NCI-H226 (cell line): ENCODE measurements around the gene SLC9A3.

ENCODE experiments used
- DNase-seq: peaks from one replicate; pipeline ENCODE4 v3.0.0-alpha.2; 2015

SLC9A3 gene

GRCh38 chr5:472656-473550 lies 51.3 kb downstream of the SLC9A3 start:
- peak; percentile 64 for DNase-seq

DNA sequence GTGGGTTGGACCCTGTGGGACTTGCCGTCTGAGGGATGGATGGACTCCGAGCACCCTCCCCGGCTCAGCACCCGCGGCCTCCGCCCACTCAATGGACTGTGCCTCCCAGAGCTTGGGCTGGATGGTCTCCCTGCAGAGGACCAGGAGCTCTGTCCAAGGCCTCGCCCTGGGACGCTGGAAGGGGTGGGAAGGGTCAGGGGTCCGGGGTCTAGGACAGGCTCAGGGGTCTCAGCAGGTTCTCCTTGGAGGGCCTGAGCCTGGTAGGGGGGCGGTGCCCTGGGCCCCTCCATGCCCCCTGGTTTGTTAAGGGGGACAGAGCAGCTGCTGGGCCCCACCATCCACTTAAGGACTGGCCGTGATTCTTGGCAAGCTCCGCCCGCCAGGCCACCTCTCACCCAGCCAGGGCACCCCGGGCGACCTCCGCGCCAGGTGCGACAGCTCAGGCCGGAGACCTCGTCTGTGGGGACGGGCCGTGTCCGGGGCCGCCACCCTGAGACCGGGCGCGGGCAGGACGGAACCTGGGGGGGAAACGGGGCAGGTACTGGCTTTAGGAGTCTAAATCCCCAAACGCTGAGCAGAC lies 52.1 kb downstream of the SLC9A3 start:
- DNase-seq = no peak

DNA sequence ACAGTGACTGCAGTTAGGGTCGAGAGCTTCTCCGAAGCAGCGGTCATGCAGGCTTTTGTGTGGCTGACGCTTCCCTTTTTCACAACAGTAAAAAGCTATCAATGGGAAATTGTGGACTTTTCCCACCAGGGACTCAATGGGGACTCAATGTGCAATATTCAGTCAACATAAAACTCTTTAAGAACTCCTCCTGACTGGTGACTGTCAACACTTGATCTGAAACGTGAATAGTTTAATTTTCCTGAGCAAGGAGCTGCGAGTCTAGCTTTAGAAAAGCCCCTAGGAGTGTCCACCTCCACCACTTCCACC lies 52.5 kb downstream of the SLC9A3 start:
- DNase-seq = no peak

DNA sequence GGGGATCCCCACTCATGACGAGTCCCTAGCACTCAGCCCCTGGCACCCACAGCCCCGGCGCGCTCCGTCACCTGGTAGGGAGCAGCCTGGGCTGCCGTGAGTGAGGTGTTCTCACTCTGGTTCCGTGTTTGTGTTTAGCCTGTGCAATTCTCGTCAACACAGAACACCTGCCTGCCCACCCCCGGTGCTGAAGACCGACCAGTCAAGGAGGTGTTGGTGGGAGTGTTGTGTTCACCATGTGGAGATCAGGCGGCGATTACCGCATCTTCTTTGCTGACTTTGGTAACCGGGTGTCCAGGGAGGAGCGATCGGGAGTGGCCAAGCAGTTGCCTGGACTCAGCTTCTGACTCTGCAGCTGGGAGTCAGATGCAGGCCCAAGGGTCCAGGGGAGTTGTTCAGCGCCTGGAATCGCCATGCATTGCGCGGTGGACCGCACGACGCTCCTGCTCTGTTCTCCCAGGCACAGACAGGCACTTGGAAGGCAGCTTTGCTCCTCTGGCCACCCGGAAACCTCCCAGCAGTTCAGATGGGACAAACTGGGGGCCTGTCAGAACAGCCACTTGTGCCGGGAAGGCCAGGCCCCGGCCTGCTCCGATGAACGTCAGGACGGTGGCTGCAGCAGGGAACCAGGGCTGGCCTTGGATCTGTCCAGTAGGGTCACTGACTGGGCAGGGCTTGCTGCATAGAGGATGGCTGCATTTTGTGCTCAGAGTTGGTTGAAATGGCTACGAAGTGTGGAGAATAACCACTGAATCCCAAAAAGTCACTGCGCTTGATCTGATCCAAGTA lies 53.1 kb downstream of the SLC9A3 start:
- DNase-seq = no peak

- DNase-seq = no peak
Measured at GRCh38 chr5:469752-470483, 54.3 kb downstream of the SLC9A3 start.

DNA sequence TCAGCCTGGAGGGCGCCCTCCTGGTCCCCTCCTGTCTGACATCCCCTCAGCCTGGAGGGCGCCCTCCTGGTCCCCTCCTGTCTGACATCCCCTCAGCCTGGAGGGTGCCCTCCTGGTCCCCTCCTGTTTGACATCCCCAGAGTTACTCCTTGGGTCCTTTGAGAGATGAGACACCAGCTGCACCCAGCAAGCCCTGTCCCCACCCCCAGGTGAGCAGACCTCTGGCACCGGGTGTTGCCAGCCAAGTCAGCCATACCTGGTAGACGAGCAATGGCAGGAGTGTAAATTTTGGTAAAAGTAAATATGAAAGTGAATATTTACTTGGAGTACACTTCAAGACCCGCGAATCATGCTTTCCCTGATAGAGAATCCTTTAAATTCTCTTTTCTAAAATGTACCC lies 55.8 kb downstream of the SLC9A3 start:
- DNase-seq = no peak

GRCh38 chr5:466661-467310 lies 57.5 kb downstream of the SLC9A3 start:
- DNase-seq = no peak

- DNase-seq = no peak
Measured at GRCh38 chr5:465591-466403, 58.5 kb downstream of the SLC9A3 start.

- no peak for DNase-seq
Measured at GRCh38 chr5:464843-465590, 59.2 kb downstream of the SLC9A3 start.

DNA sequence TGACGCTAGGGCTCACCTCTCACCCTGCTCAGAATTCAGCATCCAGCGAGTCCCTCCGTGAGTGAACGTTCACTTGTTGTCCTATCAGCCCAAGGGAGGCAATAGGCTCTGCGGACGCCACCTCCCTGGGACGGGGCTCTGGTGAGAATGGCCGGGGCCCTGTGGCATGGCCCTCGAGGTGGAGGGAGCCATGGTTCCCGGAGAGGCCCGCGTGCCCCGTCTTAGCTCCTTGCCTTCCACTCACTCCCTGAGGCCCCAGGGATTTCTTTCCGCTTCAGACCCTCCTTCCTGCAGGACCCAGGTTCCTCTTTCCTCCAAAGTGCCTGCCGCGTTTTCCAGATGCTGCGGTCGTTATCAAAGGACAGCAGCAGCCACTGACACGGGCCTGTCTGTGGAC lies 59.8 kb downstream of the SLC9A3 start:
- DNase-seq = no peak

DNA sequence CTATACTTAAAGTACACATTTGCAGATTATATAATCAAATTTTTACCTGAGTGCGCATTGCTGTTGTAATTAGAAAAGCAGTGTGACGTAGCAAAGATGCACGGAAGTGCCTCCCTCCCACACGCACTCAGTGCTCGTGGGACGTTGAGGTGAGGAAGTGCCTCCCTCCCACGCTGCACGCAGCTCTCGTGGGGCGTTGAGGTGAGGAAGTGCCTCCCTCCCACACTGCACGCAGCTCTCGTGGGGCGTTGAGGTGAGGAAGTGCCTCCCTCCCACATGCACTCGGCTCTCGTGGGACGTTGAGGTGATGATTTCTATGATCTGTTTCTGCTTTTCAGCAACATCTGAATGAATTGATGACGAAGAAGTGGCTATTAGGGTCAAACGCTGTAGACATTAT lies 60.3 kb downstream of the SLC9A3 start:
- DNase-seq = no peak

GRCh38 chr5:463301-463700 lies 60.9 kb downstream of the SLC9A3 start:
- no peak for DNase-seq

DNA sequence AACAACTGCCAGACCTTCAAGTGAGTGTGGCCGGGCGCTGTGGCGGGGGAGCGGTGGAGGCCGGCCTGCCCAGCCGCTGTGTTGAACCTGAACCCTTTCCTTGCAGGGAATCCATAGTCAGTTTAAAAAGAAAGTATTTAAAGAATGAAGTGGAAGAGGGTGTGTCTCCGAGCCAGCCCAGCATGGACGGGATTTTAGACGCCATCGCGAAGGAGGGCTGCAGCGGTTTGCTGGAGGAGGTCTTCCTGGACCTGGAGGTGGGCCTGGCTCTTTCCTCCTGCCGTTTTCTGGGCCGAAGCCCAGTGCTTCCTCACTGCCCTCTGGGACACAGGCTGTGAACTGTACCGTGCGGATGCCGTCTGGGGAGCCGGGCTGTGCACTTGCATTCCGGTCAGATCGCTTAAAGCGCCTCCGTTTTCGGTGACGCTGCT lies 62.2 kb downstream of the SLC9A3 start:
- DNase-seq = no peak

- no peak for DNase-seq
Measured at GRCh38 chr5:460273-460625, 64.0 kb downstream of the SLC9A3 start.

DNA sequence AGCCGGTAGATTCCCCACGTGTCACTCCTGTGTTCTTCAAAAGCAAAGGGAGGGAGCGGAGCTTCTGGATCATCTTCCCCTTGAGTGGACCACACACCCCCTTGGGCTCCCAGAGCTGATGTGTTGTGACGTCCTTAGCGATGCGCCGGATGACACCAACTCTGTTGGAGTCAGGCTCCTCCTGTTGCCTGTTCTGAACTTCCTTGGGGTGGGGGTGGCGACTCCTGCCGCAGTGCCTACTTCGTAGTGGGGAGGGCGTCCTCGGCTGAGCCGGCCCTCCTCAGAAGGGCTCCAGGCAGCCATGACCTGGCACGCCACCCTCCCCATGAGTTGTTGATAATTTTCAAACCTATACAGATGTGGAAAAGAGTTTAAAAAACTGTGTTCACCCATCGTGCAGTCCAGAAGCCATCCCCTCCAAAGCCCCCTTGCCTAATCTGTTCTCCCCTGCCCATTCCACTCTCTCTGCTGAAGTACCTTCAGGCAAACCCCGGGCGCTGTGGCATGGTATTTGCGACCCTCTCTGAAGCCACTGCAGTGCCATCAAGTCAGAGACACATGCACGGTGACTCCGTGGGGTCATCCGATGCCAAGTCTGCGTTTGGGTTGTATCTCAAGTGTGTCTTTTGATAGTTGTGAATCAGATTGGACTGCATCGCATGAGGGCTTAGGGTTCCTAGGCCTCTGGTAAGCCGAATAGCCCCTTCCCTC lies 64.5 kb downstream of the SLC9A3 start:
- no peak for DNase-seq

- peak; percentile 87 for DNase-seq
Measured at GRCh38 chr5:458547-459353, 65.5 kb downstream of the SLC9A3 start.

DNA sequence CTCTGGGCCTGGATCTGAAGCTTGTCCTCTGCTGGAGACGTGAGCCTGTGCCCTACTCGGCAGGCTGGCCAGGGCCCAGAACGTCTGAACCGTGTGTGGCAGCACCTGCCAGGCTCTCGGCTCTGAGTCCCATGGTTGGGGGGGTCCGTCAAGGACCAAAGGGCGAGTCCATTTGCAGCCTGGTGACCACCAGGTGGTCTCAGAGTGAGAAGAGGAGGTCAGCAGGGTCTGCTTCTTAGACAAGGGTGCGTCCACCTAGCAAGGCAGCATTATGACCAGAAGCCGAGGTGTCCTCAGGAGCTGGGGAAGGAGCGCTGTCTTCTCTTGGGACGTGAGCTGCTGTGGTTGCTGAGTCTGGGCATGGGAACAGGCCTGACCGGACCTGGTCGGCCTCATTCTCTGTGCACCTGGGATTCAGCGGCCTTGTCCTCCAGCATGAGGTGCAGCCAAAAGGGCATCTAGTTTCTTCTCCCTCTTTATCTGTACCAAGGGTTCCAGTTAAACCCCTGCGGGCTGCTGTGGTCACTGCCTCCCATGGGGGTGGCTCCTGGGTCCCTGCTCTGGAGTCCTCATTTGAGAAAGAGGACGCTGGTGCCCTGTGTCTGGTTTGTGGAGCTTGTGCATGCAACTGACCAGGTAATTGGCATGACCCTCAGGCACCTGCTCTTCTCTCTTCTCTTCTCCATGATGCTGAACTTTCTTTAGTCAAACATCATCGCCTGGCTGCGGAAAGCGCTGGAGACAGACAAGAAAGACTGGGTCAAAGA lies 66.9 kb downstream of the SLC9A3 start:
- no peak for DNase-seq

- no peak for DNase-seq
Measured at GRCh38 chr5:456351-457194, 67.7 kb downstream of the SLC9A3 start.
